Left lobe of liver (tissue), 2 donors: ENCODE measurements around the gene SPATA3. TPM values are rescaled to one million over a fixed set of nuclear protein-coding genes. Genes with fewer than 3 reads are reported as not detected.
"Not testable (repeated sequence)": the region's sequence is repeated elsewhere in the genome, so short reads cannot be mapped to it uniquely, and the experiment has no call there.

Source experiments
- ATAC-seq: fragments of 200-7000 bp; cut with Tn5 transposase; one replicate; pipeline ENCODE4 v1.9.1; 2020; ENCODE audit warnings: mild to moderate bottlenecking, moderate library complexity
- DNase-seq: peaks from one replicate; pipeline ENCODE4 v3.0.0-alpha.2; 2020; ENCODE audit warnings: low spot score
- total RNA-seq: library from RNA; stranded (reverse); gene quantifications from one replicate; pipeline ENCODE4 v1.2.1, GENCODE V29; 2021
- donor health status: DM: no; HTN: no; CAD: no; lungs with moderate emphysema.
- donor health status: DM: no; HTN: yes; CAD: no.

SPATA3 gene
- total RNA-seq, 1 donor from 2014 or later = not detected

GRCh38 chr2:231017231-231017598 is 21.3 kb downstream of the SPATA3 start:
- no peak for DNase-seq
- ATAC-seq = no peak

GRCh38 chr2:231018184-231018583 is 22.3 kb downstream of the SPATA3 start:
- DNase-seq (no peak), ATAC-seq (no peak)

DNA sequence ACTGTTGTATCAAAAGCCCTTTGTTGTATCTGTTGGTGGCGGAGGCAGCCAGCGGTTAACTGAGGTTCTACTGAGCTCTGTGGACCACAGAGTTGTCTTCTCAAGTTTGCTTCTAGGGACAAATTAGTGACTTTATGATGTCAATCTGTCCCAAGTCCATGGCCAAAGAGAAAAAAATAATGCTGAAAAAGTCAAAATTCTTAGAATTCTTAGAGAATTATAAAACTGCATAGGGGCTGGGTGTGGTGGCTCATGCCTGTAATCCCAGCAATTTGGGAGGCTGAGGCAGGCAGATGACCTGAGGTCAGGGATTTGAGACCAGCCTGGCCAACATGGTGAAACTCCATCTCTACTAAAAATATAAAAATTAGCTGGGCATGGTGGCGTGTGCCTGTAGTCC is 29.1 kb downstream of the SPATA3 start:
- not testable (repeated sequence) for ATAC-seq, DNase-seq

- ATAC-seq = no peak
- DNase-seq = no peak
These were observed 33.0 kb downstream of the SPATA3 start for GRCh38 chr2:231028889-231029288.

- ATAC-seq = no peak
These were observed 33.6 kb downstream of the SPATA3 start for GRCh38 chr2:231029563-231029962.

GRCh38 chr2:231030725-231031124 is 34.8 kb downstream of the SPATA3 start:
- no peak for ATAC-seq
- DNase-seq = no peak

More at GRCh38 chr2:231029563-231029962, 33.6 kb downstream of the SPATA3 start:
- DNase-seq = no peak

DNA sequence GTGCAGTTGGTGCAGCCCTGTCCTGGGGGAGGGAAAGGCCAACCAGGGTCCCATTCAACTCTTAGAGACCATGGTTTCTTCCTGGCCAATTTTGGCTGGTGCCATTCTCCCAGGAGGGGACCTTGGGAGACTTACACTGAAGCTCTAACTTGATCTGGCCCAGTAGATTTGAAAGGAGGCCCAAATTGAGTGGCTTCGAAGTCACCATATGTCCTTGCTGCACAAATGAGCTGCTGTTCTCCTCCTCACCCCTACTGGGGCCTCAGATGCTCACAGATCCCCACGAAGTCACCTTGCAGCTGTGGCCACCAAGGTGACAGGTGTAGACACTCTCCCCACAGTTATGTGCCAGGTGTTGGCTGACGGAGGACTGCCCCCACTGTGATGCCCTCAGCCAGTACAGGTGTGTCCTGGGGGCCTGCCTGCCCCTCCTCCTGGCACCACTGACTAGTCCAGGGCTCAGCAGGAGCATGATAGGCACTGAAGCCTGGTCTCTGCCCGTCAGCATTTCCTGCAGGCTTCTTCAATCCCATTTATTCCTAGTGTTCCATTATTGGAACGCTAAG is 36.7 kb downstream of the SPATA3 start:
- ATAC-seq (no peak), DNase-seq (no peak)

GRCh38 chr2:231033147-231034132 is 37.5 kb downstream of the SPATA3 start:
- ATAC-seq (peak; percentile 15), DNase-seq (no peak)

DNA sequence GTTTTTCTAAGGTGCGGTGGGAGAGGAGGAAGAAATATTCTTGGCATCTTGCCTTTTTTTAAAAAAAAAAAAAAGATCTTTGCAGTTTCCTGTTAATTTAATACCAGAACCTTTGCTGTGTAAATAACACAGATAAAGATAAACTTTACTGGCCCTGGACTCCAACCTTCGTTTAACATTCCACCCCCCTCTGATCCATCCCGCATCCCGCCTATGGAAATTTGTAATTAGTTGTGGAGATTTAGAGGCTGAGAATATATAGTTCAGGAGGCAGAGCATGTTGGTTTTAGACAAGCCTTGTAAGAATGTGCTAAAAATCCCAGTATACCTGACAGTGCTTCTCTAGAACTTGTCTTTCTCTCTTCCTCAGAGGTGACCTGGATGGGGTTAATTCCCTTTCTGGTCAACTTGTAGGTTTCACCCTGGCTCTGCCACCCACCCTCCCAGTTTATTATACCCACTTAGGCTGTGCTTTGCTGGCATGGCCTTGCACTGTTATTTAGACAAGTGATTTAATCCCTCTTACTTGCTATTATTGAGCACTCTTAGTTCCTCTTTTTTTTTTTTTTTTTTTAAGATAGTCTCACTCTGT is 38.5 kb downstream of the SPATA3 start:
- DNase-seq = no peak
- peak; percentile 48 for ATAC-seq

- ATAC-seq (peak; percentile 28), DNase-seq (peak; percentile 66)
These were observed 40.2 kb downstream of the SPATA3 start for GRCh38 chr2:231036131-231036530.

DNA sequence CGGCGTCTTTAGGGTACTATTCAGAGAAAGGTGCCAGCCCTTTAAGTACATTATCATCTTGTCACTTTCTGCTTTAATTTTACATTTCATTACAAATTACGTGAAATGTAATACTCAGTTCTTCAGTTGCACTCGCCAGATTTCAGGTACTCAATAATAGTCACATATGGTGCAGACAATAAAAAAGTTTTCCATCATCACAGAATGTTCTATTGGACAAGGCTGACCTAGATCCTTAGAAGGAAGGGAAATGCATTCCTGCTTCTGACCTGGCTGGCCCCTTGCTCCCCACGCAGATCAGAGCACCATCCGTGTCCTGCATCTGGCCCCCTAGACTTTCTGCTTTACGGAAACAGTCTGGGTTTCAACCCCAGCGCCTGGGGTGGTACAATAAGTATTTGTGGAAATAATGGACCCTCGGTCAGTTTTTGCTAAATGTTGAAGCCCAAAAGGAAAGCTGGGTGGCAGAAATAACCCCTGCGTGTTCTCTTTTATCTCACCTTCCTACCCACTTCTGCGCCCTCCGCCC is 40.7 kb downstream of the SPATA3 start:
- DNase-seq = no peak

DNA sequence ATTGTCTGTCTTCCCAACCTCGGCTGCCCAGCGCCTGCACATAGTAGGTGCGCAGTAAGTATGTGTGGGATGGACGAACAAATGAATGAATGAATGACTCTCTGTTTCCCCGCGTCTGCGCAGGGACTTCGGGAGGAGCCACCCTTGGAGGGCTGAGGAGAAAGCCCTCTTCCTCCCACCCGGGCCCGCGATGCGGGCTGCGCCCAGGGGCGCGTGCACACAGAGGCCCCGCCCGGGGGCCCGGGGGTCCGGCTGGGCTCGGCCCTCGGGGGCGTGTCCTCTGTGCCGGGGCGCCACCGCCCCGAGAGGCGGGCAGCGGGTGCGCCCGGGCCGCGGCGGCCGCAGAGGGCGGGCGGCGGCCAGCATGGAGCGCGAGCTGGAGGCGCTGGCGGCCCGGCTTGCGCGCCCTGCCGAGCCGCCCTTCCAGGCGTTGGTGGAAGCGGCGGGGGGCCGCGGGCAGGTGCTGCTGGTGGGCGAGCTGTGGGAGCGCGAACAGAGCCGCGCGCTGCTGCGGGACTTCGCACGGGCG is 41.3 kb downstream of the SPATA3 start, which contains the start of gene C2orf72:
TSS of gene C2orf72 (plus strand) at position 322 of the 529 bp plus-strand sequence. CDS start at position 365, 43 bp downstream.
- ATAC-seq (peak; percentile 57), DNase-seq (peak; percentile 62)

More for the DNA sequence above, 40.7 kb downstream of the SPATA3 start:
- no peak for ATAC-seq

DNA sequence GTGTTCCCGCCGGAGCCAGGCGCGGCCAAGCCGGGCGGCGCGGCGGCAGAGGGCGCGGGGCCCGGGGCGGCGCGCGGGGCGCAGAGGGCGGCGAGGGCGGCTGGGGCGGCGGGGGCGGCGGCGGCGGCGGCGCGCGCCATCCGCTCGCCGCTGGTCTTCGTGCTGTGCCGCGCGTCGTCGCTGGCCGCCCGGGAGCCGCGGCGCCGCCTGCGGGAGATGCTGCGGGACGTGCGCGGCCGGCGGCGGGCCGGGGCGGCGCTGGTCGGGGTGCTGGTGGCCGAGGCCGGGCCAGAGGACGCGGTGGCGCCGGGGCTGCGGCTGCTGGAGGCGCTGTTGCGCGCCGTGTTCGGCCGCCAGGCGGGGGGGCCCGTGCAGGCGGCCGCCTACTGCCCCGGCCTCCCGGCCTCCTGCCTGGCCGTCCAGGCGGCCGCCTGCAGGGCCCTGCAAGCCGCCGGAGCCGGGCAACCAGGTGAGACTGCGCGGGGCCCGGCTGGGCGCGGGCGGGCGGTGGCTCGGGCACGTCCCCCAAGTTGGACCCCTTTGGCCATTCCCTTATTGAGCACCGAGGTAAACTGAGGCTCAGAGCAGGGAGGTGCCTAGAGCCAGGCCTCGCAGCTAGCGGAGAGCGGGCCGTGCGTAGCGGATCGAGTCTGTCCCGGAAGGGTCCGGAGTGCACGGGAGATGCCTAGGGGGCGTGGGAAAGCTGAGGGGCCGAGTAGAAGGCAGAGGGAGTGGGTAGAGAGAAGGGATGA is 42.0 kb downstream of the SPATA3 start:
- DNase-seq (peak; percentile 55), ATAC-seq (peak; percentile 16)

GRCh38 chr2:231038483-231039293 is 42.8 kb downstream of the SPATA3 start:
- ATAC-seq (peak; percentile 46), DNase-seq (peak; percentile 70)

DNA sequence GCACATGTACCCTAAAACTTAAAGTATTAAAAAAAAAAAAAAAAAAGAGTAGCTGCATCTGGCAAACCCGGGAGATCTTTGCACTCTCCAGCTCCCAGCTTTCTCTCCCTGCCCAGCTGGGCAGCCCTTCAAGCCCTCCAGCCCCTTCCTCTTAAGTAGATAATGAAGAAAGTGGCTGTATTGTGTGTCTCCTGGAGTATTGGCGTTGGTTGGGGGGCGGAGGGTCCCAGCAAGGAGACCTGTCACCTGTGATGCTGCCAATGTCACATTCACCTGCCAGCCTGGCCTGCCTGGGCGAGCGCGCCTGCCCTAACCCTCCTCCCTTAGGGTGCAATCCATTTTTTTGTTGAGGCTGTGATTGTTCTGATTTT is 43.4 kb downstream of the SPATA3 start:
- DNase-seq (no peak), ATAC-seq (peak; percentile 14)

DNA sequence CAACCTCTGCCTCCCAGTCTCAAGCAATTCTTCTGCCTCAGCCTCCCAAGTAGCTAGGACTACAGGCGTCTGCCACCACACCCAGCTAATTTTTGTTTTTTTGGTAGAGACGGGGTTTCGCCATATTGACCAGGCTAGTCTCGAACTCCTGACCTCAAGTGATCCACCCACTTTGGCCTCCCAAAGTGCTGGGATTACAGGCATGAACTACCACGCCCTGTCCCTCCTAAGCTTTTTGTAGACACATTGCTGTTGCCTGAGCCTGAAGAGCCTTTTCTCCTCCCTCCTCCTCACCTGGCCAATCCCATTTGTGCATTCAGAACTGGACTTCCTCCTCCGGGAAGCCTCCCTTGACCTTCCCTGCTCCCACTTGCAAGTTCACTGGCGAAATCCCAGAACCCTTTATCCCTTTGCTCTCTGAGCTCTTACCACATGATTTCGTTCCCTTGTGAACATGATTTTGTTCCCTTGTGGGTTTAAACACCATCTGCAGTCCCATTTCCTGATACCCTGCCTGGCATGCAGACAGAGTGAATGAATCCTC is 44.0 kb downstream of the SPATA3 start:
- peak; percentile 89 for DNase-seq
- ATAC-seq = peak; percentile 67

DNA sequence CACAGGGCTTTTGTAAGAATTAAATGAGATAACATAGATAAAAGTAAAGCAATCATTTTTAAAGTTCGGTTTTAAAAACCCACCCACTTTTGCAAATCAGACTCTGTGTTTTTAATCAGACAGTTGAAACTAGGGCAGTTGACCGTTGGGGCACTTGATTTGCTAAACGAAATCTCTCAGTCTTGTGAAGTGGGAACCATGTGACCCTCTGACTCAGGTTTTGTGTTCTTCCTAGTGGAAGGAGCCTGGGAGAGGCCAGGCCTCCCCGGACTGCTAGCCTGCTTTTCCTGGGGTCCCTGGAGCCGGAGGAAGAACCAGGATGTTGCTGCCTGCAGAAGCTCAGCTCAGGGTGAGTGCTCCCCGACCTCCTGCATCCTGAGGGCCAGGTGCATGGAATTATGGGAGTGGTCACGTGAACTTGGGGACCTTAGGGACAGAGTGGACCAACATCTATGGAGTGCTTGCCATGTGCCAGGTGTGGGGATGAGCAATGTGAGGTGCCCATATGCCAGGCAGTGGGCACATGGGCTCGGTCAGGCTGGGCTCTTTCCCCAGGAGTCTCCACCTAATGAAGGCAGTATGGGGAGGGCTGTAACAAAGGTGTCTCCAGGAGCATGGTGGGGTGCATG is 45.3 kb downstream of the SPATA3 start:
- ATAC-seq (no peak), DNase-seq (no peak)

DNA sequence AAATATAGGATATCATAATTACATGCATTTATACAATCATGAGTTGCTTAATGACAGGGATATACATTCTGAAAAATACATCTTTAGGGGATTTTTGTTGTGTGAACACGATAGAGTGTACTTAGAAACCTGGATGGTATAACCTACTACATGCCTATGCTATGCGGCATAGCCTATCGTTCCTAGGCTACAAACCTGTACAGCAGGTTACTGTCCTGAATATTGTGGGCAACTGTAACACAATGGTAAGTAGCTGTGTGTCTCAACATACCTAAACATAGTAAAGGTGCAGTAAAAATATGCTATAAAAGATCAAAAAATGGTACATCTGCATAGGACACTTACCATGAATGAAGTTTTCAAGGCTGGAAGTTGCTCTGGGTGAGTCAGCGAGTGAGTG is 47.9 kb downstream of the SPATA3 start:
- DNase-seq = no peak
- no peak for ATAC-seq

- no peak for ATAC-seq
- DNase-seq = no peak
These were observed 51.0 kb downstream of the SPATA3 start for GRCh38 chr2:231046916-231047273.
